Loucy (cell line): ENCODE data around the gene RRP8.

Source experiments
- H2AFZ ChIP-seq: fragments of 200-600 bp; sonication (generic); 2 replicates; pipeline ENCODE4 v1.6.0; 2016; ENCODE audit warnings: antibody characterized with exemption, mild to moderate bottlenecking, low read length, moderate library complexity
- H3F3A ChIP-seq: fragments of 200-600 bp; 2 replicates; pipeline ENCODE4 v1.6.0; 2016; ENCODE audit warnings: antibody characterized with exemption, low read depth, mild to moderate bottlenecking
- H3K27me3 ChIP-seq: fragments of 200-600 bp; sonication (generic); 2 replicates; pipeline ENCODE4 v1.6.1; 2014; ENCODE audit warnings: low read length, mild to moderate bottlenecking; ENCODE audit not compliant: insufficient read depth, poor library complexity, severe bottlenecking
- H3K36me3 ChIP-seq: fragments of 200-600 bp; sonication (generic); 2 replicates; pipeline ENCODE4 v1.6.1; 2016; ENCODE audit warnings: low read length; ENCODE audit not compliant: insufficient read depth
- H3K4me1 ChIP-seq: fragments of 200-600 bp; sonication (generic); 2 replicates; pipeline ENCODE4 v1.5.1; 2014; ENCODE audit warnings: low read length, mild to moderate bottlenecking; ENCODE audit not compliant: insufficient read depth, poor library complexity, severe bottlenecking
- H3K4me2 ChIP-seq: fragments of 200-600 bp; sonication (generic); 2 replicates; pipeline ENCODE4 v1.6.0; 2014; ENCODE audit warnings: antibody characterized with exemption, low read length, low read depth, mild to moderate bottlenecking; ENCODE audit not compliant: poor library complexity, severe bottlenecking
- H3K4me3 ChIP-seq: fragments of 200-600 bp; sonication (generic); 2 replicates; pipeline ENCODE4 v1.5.1; 2014; ENCODE audit warnings: low read length, mild to moderate bottlenecking, mixed read lengths; ENCODE audit not compliant: poor library complexity, severe bottlenecking
- H3K79me2 ChIP-seq: fragments of 200-600 bp; sonication (generic); 2 replicates; pipeline ENCODE4 v1.6.1; 2014; ENCODE audit warnings: low read length; ENCODE audit not compliant: insufficient read depth
- H3K9ac ChIP-seq: fragments of 200-600 bp; sonication (generic); 2 replicates; pipeline ENCODE4 v1.6.0; 2014; ENCODE audit warnings: mild to moderate bottlenecking, low read depth, low read length, moderate library complexity; ENCODE audit not compliant: poor library complexity, severe bottlenecking
- H3K9me2 ChIP-seq: fragments of 200-600 bp; sonication (generic); replicated peaks from 2 replicates; pipeline ENCODE4 v1.6.1; 2016; ENCODE audit warnings: low read depth, low read length, mixed read lengths
- H3K9me3 ChIP-seq: fragments of 200-600 bp; sonication (generic); 2 replicates; pipeline ENCODE4 v1.6.1; 2014; ENCODE audit warnings: mild to moderate bottlenecking, antibody characterized with exemption, low read length, low read depth; ENCODE audit not compliant: insufficient read depth
- H4K20me1 ChIP-seq: fragments of 200-600 bp; sonication (generic); 2 replicates; pipeline ENCODE4 v1.6.0; 2014; ENCODE audit warnings: antibody characterized with exemption, low read length, mild to moderate bottlenecking; ENCODE audit not compliant: insufficient read depth, poor library complexity, severe bottlenecking
- CTCF ChIP-seq: fragments of 200-600 bp; sonication (generic); conservative IDR thresholded peaks from 2 replicates; pipeline ENCODE4 v1.5.1; 2014; ENCODE audit warnings: mild to moderate bottlenecking, antibody characterized with exemption, low read length
- EZH2phosphoT487 ChIP-seq: fragments of 200-600 bp; IDR thresholded peaks from 2 replicates; pipeline ENCODE4 v1.6.1; 2018; ENCODE audit warnings: antibody characterized with exemption, mild to moderate bottlenecking, moderate library complexity, borderline replicate concordance

Gene RRP8

GRCh38 chr11:6588018-6588417, 15.4 kb downstream of the RRP8 start:
- Histone ChIP-seq H3K36me3 (peaks cover 12% of the 10 kb centered on the region), H4K20me1 (no peaks in the 10 kb centered on the region), H3K4me1 (peaks cover 2% of the 10 kb centered on the region)

GRCh38 chr11:6587360-6587953, 16.0 kb downstream of the RRP8 start:
- H3K79me2 ChIP-seq, result no peaks in the 10 kb centered on the region
- peaks cover 10% of the 10 kb centered on the region for H3K36me3 ChIP-seq
- H3K9me2 ChIP-seq, result no peaks in the 10 kb centered on the region
- TF ChIP-seq EZH2phosphoT487, result no peak
- TF ChIP-seq CTCF, result no peak
- no peak overlapping the region for H3K4me3 ChIP-seq
- no peaks in the 10 kb centered on the region for H3K27me3 ChIP-seq
- no peaks in the 10 kb centered on the region for H3K4me1 ChIP-seq
- no peaks in the 10 kb centered on the region for H4K20me1 ChIP-seq
- no peak overlapping the region for H3K9ac ChIP-seq
- peaks cover 7% of the 10 kb centered on the region; the same call in 1 of the 2 replicates for H3K9me3 ChIP-seq
- H3K4me2 ChIP-seq, result no peak overlapping the region
- no peaks in the 10 kb centered on the region for H3F3A ChIP-seq
- no peak overlapping the region for H2AFZ ChIP-seq

More at GRCh38 chr11:6588018-6588417, 15.4 kb downstream of the RRP8 start:
- no peak overlapping the region for H3K4me3 ChIP-seq
- H2AFZ ChIP-seq, result no peak overlapping the region
- peaks cover 7% of the 10 kb centered on the region; the same call in 1 of the 2 replicates for H3K9me3 ChIP-seq
- H3K9me2 ChIP-seq, result no peaks in the 10 kb centered on the region
- no peaks in the 10 kb centered on the region for H3K27me3 ChIP-seq
- H3K4me2 ChIP-seq, result no peak overlapping the region
- no peaks in the 10 kb centered on the region for H3F3A ChIP-seq
- no peak overlapping the region for H3K9ac ChIP-seq
- TF ChIP-seq CTCF (no peak), EZH2phosphoT487 (no peak)
- H3K79me2 ChIP-seq, result peaks cover 2% of the 10 kb centered on the region; the same call in 1 of the 2 replicates

GRCh38 chr11:6586434-6587359, 16.7 kb downstream of the RRP8 start:
- no peaks in the 10 kb centered on the region for H3K4me1 ChIP-seq
- peaks cover 8% of the 10 kb centered on the region for H3K36me3 ChIP-seq
- H3K27me3 ChIP-seq, result no peaks in the 10 kb centered on the region
- no peak overlapping the region for H3K4me3 ChIP-seq
- H2AFZ ChIP-seq, result no peak overlapping the region
- TF ChIP-seq CTCF, result no peak
- no peak for TF ChIP-seq EZH2phosphoT487
- no peak overlapping the region for H3K4me2 ChIP-seq
- no peaks in the 10 kb centered on the region for H3F3A ChIP-seq
- no peak overlapping the region for H3K9ac ChIP-seq
- H3K79me2 ChIP-seq, result no peaks in the 10 kb centered on the region
- peaks cover 7% of the 10 kb centered on the region; the same call in 1 of the 2 replicates for H3K9me3 ChIP-seq
- no peaks in the 10 kb centered on the region for H4K20me1 ChIP-seq
- no peaks in the 10 kb centered on the region for H3K9me2 ChIP-seq
